HG03432 (cell line): ENCODE measurements around the gene PITHD1.
"Not testable (repeated sequence)": the region's sequence is repeated elsewhere in the genome, so short reads cannot be mapped to it uniquely, and the experiment has no call there.

ENCODE experiments used
- ATAC-seq: cut with Tn5 transposase; IDR thresholded peaks from one replicate; pipeline ENCODE4 v1.9.1; 2021; ENCODE audit warnings: mild to moderate bottlenecking, moderate library complexity; ENCODE audit not compliant: unreplicated experiment

PITHD1 gene

DNA sequence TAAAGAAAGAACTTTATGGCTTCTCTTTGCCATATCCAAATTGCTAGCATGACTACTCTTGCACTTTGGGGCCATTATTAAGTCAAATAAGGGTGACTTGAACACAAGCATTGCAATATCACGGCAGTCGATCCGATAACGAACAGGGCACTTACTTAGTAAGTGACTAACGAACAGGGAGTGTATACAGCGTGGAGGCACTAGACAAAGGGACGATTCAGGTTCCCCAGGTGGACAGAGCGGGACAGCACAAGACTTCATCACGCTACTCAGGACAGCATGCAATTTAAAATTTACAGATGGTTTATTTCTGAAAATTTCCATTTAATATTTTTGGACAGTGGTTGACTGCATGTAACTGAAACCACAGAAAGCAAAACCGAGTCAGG lies 5.4 kb upstream of the PITHD1 start:
- no peak for ATAC-seq

DNA sequence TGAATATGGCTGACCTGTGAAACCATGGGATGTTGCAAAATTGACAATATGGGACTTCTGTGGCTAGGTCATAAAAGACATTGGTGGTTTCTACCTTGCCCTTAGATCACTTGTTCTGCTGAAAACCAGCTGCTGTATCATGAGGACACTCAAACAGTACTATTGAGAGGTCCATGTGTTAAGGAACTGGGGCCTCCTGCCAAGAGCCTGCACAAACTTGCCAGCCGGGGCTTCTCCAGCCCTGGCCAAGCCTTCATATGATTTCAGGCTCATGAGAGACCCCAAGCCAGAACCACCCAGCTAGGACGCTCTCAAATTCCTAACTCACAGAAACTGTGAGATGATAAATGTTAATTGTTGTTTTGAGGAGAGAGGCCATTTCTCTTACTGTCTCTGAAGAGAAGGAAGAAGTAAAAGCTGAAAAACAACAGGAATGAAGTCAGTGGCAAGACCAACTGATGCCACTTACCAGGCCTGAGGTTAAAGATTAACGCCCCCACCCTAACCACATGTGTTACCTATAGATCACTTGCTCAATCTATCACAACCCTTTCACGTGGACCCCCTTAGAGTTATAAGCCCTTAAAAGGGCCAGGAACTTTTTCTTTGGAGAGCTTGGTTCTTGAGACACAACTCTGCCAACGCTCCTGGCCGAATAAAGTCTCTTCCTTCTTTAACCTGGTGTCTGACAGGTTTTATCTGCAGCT lies 3.9 kb upstream of the PITHD1 start:
- ATAC-seq, result no peak

DNA sequence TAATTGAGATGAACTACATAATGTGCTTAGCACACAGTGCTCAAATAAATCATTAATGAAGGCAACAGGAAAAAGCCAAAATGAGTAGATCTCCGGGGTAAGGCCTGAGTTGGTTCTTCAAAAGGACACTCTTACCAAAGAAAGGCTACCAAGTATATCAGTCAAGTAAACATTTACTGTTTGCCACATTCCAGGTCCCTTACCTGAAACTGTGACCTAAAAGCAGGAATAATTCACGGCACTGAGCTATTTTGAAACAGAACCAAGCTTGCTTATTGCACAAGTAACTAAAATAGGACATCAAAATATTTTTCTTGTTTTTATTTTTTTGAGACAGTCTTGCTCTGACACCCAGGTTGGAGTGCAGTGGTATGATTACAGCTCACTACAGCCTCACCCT lies 2.0 kb upstream of the PITHD1 start:
- no peak for ATAC-seq

DNA sequence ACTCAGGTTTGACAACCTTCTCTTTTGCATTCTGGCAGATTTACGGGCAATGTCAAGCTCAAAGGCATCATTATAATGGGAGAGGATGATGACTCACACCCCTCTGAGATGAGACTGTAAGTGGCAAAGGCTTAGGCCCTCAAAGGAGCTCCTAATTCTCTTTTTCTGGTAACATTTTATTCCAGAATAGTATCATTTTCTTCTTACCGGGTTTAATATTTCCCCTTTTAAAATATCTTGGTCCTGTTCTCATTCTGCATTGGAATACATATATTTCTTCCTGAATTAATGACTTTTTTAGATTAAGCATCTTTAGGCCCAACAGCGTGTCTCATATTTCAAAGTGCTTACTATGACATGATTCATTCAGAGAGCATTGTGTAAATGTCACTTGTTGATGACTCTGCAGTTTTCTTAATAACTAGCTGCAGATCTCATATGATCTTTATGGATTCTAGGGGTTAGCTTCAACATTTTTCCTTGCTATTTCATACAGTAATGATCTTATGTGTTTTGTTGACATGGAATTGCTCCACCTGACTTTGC lies 1.7 kb downstream of the PITHD1 start:
- ATAC-seq, result no peak

DNA sequence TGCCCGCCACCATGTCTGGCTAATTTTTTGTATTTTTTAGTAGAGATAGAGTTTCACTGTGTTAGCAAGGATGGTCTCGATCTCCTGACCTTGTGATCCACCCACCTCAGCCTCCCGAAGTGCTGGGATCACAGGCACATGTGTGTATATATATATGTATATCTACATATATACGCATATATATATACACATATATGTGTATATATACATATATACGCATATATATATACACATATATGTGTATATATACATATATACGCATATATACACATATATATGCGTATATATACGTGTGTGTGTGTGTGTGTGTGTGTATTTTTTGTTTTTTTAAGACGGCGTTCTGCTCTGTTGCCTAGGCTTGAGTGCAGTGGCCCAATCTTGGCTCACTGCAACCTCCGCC lies 4.9 kb downstream of the PITHD1 start:
- ATAC-seq, result not testable (repeated sequence)

DNA sequence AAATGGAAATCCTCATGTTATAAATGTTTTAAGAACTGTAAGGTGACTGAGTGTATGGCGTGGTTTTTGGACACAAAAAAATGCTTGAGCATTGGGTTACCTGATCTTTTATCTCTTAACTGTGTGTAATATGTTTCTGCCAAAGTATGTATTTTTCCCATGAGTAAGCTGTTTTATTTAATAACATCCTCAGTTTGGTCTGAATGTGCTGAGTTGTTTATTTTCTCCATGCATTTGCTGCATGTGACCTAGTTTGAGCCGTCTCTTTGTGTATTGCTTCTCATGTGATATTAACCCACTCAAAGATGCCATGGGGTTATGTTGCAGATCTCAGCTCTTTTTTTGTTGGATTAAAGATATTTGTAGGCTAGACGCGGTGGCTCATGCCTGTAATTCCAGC lies 6.6 kb downstream of the PITHD1 start:
- no peak for ATAC-seq

DNA sequence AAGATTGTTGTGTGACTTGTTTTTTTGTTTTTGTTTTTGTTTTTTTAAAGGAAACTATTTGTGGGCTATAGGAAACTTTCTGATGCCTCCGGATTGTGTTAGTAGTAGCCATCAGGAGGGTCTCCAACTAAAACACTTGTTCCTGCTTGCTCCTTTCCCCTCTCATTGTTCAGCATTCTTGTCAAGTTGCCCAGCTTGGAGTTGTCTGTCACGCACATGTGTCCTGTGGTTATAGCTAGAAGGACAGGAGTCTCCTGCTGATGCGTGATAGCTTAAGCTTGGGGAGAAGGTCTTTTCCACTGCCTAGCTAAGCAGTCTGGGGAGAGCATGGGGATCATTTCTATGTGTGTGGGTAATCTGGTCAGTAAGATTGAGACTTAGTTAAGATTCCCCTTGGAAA lies 9.5 kb downstream of the PITHD1 start:
- no peak for ATAC-seq

DNA sequence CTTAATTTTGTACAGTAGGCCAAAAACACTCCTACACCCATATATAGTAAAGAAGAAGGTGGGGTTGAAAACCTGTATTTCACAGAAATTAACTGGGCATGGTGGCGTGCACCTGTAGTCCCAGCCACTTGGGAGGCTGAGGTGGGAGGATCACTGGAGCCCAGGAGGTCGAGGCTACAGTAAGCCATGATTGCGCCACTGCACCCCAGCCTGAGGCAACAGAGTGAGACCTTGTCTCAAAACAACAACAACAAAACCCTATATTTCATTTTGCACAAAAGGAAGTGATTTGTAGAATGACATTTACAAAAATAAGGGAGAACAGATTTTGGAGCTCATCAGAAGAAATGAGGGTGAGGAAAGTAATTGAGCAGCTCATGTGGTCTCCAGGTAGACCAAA lies 10.5 kb downstream of the PITHD1 start:
- ATAC-seq, result no peak

DNA sequence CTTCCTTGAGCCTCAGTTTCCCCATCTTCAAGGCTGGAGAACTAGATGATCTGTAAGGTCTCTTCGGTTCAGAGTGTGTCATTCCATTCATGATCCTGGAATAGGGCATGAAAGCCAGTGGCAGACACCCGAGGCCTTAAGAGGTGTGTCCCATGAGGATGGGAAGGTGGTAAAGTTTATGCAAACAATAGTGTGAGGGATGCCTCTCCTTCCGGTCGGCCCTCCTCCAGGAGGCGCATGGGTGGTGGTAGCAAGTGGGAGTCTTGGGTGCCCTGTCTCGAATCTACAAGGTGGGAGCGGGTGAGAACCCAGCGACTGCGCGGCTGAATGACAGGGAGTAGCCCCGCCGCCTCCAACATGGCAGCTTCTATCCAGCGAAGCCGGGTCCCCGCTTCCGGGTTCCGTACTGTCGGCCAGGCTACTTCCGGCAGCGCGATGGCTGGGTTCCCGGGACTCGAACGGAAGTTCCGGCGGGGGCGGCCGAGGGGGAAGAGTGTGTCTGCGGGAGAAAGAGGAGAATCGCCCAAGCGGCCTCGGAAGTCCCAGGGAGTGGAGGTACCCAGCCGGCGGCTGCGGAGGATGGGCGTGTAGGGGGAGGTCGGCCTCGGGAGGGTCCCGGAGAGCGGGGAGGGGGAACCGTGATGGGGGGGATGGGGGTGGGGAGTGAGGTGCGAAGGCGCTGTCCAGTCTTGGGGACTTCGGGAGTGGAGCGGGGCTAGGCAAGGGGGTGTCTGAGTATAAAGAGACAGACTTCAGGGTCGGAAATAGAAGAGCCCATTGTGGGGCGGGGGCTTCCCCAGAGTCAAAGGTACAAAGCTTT lies 12.7 kb downstream of the PITHD1 start, which contains the start of gene LYPLA2:
Gene LYPLA2 (plus strand): TSS at position 450 of the 820 bp plus-strand sequence. CDS start 1,538 bp downstream, outside the sequence.
- ATAC-seq, result peak; percentile 82

DNA sequence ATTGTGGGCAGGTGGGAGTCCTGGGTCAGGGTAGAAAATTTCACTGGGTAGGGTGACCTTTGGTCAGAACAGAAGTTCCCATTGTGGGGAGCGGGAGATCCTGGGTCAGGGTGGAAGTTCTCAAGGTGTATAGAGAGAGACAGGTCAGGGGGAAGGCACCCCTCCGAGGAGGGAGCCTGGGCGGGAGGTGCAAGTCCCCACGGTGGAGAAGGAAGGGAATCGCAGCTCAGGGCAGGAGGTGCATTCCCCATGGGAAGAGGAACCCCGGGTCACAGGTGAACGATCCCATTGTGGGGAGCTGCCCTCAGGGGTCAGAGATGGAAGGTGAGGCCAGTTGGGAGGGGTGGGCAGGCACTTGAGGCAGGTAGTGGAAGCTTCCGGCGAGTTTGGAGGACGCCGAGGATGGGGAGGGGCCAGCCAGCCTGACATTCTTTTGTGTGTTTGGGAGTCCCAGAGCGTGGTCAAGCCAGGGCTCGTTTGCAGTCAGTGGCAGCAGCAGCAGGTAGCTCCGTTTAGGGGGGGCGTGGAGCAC lies 13.4 kb downstream of the PITHD1 start:
- ATAC-seq, result peak; percentile 12

DNA sequence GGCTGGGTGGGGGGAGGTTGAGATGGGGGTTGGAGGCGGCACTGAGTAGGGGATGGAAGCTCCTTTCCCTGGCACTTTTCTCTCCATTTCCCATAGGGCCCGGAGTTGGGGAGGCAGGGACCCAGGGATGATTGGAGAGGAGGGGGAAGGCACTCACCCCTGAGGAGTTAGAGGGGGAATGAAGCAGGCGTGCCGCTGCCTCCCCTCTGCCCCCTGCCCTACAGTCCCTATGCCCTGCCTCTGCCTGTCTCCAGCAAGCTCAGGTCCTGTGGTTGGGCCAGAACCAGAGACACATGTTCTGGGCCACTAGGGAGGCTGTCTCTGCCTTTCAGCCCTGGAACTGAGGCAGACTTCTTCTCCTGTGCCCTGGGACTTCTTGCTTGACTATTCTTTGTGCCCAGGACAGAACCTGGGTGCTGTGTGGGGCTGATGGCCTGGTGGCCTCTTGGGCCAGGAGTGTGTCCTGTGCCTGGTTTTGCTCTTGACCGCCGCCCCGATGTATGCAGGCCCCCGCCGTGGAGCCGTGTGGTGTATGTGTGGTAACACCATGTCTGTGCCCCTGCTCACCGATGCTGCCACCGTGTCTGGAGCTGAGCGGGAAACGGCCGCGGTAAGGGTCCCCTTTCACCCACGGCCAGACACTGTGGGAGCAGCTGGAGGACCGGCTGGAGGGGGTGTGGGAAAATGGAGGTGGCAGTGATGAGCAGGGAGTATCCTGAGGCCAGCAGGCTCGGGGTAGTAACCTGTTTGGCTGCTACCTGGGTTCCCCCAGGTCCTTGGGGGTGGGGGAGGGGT lies 14.1 kb downstream of the PITHD1 start:
- no peak for ATAC-seq

DNA sequence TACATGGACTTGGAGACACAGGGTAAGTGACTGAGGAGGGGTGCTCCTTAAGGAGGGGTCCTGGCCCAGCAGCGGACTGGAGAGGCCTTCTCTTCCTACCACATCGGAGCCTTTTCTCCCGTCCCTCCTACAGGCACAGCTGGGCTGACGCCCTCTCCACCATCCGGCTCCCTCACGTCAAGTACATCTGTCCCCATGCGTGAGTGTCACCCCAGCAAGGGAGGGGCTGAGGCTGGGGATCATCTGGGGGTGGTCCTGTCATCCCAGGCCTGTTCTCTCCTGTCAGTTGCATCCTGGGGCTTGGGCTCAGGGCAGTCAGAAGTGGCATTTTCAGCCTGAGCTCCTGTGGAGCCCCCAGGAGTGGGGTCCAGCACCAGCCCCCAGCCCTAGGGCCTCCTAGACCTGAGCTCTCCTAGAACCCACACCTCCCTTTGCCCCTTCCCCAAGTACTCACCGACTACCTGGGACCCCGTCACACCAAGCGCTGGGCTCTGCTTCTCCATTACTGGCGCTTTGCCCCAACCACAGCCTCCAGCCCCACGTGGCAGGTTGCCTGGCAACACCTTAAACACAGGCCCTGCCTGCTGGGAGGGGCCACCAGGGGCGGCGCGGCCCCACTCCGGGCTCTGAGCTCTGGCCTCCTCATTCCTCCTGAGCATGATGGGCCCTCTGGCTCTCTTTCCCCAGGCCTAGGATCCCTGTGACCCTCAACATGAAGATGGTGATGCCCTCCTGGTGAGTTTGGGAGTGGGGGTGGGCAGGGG lies 15.0 kb downstream of the PITHD1 start:
- ATAC-seq, result no peak

DNA sequence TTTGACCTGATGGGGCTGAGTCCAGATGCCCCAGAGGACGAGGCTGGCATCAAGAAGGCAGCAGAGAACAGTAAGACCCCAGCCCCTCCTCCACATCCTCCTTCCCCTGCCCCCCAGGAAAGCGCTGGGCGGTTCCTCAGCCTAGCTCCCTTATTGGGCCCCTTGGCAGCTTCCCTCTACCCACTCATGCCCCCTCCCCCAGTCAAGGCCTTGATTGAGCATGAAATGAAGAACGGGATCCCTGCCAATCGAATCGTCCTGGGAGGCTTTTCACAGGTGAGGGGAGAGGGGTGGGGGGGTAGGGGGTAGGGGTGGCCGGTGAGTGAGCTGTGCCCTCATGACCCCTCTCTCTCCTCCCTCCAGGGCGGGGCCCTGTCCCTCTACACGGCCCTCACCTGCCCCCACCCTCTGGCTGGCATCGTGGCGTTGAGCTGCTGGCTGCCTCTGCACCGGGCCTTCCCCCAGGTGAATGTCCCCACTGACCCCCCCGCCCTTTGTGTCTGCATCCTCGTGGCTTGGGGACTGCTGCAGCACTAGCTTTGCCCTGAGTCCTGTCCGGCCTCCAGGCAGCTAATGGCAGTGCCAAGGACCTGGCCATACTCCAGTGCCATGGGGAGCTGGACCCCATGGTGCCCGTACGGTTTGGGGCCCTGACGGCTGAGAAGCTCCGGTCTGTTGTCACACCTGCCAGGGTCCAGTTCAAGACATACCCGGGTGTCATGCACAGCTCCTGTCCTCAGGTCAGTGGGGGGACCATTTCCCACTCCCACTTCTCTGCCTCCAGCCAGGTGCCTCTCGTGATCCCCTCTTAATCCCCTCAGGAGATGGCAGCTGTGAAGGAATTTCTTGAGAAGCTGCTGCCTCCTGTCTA lies 15.9 kb downstream of the PITHD1 start:
- ATAC-seq, result no peak

DNA sequence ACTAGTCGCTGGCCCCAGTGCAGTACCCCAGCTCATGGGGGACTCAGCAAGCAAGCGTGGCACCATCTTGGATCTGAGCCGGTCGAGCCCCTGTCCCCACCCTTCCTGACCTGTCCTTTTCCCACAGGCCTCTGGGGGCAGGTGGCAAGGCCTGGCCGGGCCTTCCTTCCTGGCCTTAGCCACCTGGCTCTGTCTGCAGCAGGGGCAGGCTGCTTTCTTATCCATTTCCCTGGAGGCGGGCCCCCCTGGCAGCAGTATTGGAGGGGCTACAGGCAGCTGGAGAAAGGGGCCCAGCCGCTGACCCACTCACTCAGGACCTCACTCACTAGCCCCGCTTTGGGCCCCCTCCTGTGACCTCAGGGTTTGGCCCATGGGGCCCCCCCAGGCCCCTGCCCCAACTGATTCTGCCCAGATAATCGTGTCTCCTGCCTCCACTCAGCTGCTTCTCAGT lies 16.5 kb downstream of the PITHD1 start:
- ATAC-seq, result not testable (repeated sequence)

DNA sequence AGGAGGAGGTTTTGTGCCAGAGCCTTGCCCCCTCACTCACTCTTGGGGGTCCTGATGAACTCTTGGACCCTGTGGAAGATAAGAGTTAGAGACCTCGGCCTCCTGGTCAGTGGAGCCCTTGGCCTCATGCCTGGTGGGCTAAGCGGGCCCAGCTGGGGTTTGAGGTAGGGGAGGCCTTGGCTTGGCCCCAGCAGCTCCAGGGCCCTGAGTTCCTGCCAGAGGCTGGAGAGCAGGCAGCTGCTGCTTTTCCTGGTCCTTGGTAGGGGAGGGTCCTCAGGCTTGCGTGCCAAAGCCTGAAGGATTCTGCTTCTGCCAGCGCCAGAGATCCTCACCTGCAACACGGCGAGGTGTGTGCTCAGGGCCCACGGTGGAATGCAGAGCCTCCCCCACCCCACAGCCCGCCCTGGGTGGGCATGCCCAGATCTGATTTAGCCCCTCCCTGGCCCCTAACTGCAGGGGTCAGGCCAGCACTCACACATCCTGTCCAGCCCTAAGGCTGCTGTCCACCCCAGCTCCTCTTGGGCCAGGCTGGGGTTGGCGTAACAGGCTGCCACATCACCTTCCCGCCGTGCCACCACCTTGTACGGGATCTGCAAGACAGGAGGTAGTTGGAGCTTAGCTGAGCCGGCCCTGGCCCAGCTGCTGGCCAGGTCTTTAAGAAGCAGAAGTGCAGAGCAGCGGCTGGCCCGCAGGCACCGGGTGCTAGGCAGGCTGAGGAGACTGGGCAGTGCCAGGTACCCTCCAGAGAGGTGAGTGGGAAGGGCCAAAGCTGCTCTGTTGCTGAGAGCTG lies 17.7 kb downstream of the PITHD1 start:
- ATAC-seq, result no peak

DNA sequence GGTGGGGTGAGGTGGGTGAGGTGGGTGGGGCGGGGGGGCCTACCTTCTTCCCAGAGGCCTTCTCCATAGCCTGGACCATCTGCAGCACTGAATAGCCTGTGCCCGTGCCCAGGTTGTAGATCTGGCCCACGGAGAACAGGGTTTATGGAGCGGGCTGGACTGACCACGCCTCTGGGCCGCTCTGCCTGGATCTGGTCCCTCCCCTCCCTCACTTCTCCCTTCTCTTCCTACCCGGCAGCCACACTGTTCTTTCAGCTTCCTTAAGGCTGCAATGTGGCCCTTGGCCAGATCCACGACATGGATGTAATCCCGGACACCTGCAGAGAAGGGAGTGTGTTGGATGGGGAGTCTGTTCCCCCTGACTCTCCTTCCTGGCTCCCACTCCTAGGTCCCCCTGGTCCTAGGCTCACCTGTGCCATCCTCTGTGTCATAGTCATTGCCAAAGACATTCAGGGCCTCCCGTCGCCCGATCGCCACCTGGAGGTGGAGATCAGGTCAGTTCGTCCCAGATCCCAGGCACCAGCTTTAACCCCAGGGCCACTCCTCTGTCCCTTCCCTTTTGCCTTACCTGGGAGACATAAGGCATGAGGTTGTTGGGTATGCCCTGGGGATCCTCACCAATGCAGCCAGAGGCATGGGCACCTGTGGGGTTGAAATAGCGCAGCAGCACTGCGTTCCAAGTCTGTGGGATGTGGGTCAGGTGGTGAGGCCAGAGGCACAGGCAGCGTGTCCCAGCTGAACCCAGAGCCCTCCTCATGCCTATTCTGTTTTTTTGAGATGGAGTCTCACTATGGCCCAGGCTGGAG lies 18.5 kb downstream of the PITHD1 start:
- ATAC-seq, result no peak
